Amniotic epithelial cell (primary cell): ENCODE results near the gene CD80.
A peak's percentile ranks its signal among the peaks of the same experiment; 100 is the strongest.

Source experiments
- DNase-seq: peaks from one replicate; pipeline ENCODE4 v3.0.0-alpha.2; 2010; ENCODE audit warnings: low read depth

The CD80 gene

DNA sequence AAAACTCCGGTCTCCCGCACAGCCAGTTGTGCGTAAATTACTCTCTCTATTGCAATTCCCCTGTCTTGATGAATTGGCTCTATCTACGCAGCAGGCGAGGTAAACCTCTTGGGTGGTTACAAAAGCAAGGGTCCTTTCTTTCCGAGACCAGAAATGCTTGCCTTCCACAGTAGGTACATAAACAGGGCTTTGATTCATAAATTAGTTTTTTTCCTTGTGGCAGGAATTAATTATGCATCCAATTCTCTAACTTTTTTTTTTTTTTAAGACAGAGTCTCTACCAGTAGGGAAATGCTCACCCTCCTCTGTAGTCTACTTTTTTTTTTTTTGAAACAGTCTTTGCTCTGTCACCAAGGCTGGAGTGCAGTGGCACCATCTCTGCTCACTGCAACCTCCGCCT lies 16.3 kb downstream of the CD80 start:
- DNase-seq, result no peak

DNA sequence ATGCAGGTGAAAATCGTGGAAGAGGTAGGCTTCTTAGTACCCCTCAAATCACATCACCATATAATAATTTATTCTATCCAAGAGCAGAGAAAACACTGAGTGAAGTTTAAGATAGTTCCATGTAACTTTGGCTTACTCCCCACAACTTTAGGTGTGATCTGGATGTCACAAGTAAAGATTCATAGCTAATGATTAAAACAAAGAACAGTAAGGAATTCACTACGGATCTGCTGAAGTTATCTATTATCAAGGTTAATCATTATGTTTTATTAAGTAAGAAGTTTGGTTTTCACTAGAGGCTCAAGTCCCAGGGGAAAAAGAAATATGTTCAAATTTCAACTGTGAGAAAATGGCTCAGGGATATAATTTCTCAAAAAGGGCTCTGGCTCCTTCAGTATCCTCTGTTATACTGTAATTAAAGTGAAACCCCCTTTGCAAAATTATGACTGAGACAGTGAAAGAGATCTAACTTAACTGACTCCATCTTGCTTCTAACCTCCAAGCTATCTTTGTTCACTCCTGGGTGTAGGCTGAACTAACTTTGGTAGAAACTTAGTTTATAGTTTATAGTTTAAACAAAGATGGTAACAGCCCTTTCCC lies 17.1 kb downstream of the CD80 start:
- DNase-seq, result no peak

- DNase-seq, result no peak
These were observed 17.9 kb downstream of the CD80 start for GRCh38 chr3:119541547-119541946.

DNA sequence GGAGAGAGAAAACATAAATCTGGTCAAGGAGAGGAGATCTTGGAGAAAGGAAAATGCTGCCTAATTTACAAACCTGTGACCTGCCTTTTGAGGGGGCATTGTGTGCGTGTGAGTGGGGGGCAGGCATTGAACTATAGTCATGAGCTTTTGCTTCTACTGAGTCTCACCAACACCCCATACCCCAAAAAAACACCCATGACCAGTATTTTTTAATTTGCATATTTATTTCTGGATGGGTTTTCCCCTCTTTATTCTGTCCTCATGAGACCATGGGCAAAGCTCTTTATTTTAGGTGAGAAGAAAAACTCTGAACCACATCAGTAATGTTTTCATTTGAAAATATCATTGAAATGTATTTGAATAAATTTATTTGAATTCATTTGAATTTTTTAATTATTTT lies 20.6 kb downstream of the CD80 start:
- no peak for DNase-seq

DNA sequence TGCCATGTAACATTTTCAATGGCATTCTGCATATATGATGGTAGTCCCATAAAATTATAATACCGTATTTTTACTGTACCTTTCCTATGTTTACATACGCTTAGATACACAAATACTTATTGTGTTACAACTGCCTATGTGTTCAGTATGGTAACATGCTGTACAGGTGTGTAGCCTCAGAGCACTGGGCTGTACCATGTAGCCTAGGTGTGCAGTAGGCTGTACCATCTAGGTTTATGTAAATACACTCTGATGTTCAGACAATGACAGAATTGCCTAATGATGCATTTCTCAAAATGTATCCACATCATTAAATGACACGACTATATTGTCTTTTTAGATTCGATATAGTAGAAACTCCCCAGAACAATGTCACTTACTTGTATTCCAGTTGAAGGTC lies 22.7 kb downstream of the CD80 start:
- no peak for DNase-seq

DNA sequence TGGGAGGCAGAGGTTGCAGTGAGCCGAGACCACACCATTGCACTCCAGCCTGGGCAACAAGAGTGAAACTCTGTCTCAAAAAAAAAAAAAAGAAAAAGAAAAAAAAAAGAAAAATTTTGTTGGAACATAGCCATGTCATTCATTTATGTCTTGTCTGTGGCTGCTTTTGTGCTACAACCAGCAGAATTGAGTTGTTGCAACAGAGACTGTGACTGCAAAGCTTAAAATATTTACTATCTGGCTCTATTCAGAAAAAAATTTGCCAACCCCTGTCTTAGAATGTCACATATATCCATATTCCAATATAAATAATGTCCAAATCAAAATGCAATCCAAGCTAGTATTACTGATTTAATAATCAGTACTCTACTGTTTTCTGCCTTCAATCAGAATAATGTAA lies 25.1 kb downstream of the CD80 start:
- DNase-seq, result peak; percentile 22

DNA sequence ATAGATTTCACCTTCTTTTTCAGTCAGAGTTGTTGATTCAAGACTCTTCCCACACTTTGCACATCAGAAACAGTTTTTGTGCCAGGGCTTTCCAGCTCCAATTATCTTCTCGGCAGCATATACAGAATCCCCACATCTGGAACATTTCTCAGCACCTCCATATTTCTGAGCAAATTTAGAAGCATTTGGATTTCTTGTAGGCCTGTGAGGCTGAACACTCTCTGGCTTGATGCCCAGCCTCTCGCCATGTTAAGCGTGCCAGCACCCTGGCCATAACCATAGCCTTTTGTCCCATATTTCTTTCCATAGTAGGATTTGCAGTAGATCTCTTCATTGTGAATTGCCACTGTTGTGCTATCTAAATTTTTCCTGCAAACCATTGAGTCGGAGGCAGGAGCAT lies 28.3 kb downstream of the CD80 start:
- DNase-seq, result no peak

GRCh38 chr3:119530456-119530855 lies 29.0 kb downstream of the CD80 start:
- no peak for DNase-seq

DNA sequence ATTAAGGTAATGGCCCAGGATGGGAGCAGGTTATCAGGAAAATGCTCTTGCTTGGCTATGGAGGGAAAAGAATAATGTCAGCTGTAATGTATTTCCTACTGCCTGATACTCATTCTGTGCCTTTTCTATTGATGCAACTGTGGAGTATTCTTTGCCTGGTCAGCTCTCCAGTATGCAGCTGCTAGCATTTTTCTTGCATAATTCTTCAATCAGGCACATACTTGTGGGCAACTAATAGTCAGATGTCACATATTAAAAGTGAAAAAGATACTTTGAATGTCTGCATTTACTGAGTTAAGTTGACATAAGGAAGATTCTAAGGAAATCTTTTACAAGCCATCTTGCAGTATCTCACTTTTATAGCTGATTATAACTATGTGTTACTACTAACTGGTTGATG lies 29.5 kb downstream of the CD80 start:
- peak; percentile 69 for DNase-seq

- no peak for DNase-seq
These were observed 31.7 kb downstream of the CD80 start for GRCh38 chr3:119527714-119528113.

- DNase-seq, result peak; percentile 15
These were observed 34.3 kb downstream of the CD80 start for GRCh38 chr3:119524931-119525662.

DNA sequence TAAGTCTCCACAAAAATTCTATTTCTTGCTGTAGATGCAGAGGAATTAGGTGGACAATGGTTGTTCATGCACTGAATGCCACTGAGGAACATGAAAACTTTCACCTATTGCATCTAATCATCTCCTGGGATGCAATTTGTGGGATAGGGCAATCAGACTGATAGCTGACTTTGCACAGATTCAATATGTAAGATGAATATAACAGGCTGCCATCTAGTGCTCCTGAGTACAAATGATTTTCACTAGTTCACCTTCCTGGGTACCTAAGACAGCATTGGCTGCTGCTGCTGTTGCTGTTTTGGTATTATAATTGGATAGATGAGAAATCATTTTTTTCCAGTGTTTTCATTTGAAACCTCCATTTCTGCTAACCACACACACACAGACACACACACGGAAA lies 41.4 kb downstream of the CD80 start:
- no peak for DNase-seq

DNA sequence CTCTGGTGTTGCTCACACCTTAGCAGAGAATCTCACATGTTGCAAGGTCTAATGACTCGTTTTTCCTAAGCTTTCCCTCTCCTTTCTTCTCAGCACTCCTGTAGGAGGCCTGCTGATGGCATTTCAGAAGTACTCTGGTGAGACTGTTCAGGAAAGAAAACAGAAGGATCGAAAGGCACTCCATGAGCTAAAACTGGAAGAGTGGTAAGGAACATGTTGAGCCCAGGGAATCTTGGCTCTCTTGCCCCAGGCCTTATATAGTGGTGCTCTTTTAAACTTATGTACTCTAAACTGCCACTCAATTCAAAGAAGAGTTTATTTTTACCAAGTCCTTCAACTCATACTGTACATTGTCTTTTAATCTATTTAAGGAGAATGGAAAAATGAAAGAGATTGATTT lies 42.3 kb downstream of the CD80 start:
- DNase-seq, result no peak

DNA sequence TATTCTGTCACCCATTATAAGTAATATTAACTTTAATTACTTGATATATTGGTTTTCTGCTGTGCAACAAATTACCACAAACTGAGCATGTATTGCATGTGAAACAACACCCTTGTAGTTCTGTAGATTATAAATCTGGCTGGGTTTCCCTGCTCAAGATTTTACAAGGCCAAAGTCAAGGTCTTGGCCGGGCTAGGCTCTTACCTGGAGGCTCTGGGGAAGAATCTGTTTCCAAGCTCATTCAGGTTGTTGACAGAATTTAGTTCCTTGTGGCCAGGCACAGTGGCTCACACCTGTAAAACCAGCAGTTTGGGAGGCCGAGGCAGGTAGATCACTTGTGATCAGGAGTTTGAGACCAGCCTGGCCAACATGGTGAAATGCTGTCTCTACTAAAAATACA lies 44.8 kb downstream of the CD80 start:
- DNase-seq, result no peak

- no peak for DNase-seq
These were observed 48.7 kb downstream of the CD80 start for GRCh38 chr3:119510690-119511089.

DNA sequence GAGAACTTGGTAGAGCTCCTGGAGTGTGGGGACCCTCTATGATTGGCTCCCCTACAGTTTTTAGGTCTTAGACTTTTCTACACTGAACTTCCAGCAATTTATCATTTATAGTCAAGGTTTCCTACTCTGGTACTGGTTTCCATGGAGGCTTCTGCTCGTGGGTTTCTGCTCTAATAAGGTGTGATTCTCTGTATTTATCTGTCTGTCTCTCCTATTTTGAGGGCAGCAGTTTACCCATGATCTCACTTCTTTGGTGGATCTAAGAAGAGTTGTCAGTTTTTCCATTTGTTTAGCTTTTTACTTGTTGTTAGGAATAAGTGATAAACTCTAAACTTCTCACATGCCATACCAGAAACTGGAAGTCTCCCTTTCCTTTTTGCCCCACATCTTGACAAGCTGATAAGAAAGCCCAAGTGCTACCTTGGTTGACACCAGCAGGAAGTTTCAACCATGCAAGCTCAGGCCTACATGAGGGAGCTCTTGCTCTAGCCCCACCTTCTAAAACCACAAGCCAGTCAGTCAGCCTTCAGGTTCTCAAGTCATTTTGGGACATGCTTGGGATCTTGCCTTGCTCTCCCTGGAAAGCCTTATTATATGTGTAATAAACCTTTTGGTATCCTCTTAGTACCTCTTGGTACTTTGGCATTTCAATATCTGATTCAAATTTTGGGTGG lies 51.1 kb downstream of the CD80 start:
- no peak for DNase-seq

DNA sequence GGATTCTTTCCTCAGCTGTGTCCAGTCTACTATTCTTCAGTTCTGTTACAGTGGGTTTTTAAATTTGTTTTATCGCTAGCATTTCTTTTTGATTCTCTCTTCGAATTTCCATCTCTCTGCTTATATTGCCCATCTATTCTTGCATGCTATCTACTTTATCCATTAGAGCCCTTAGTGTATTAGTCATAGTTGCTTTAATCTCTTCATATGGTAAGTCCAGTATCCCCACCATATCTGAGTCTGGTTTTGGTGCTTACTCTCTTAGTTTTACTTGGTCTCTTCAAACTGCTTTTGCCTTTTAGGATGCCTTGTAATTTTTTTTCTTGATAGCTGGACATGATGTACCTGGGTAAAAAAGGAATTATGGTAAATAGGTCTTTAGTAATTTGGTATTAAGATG lies 52.0 kb downstream of the CD80 start:
- no peak for DNase-seq

DNA sequence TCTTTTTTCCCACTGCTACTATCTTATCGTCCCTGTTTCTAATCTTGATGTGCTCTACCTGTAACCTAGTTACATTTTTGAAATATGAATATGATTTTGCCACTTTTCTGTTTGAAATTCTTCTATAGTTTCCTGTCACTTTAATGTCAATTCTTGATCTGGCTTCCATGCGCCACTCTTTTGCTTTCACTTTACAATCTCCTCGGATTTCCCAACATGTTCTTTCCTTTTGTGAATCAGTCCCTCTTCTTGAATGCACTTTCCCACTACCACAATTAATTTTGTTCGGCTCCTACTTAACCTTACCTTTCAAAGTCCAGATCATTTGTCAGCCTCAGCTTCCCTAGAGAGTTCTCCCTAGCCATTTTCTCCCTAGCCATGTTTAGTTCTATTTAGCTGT lies 52.8 kb downstream of the CD80 start:
- no peak for DNase-seq

- peak; percentile 60 for DNase-seq
These were observed 58.5 kb downstream of the CD80 start for GRCh38 chr3:119500901-119501300.

DNA sequence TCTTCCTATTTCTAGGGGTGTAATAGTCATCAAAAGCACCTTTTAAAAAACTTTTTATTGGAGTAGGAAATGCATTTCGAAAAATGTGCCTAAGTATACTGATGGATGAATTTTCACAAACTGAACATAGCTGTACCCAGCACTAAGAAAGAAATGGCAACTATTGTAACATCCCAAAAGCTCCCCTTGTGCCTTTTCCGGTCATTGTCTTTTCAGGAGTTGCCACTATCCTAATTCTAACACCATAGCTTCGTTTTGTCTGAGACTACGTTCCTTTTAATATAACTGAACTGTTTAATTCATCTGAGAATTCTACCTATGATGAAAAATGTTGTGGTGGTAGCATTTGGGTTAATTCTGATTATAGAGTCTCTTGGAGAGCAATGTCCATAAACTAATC lies 59.1 kb downstream of the CD80 start:
- DNase-seq, result no peak

- peak; percentile 95 for DNase-seq
These were observed 61.0 kb downstream of the CD80 start, which contains the start of gene TIMMDC1 for GRCh38 chr3:119498186-119499011. TSS of gene TIMMDC1 (plus strand) at chr3:119498547. CDS start at chr3:119498734, 187 bp downstream.

DNA sequence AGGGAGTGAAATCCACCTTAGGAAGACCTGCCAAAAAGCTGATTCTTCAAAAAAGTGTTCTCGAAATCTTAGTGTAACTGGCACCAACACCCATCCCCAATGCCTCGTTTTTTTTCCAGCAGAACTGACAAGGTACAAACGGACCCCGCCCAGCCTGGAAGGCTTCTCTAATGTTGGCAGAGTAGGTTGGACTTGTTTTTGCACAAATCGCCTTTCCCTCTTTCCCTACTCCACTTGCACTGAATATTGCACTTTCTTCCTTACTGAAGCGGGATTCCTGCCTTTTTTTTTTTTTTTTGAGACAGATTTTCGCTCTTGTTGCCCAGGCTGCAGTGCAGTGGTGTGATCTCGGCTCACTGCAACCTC lies 61.6 kb downstream of the CD80 start:
- peak; percentile 27 for DNase-seq

DNA sequence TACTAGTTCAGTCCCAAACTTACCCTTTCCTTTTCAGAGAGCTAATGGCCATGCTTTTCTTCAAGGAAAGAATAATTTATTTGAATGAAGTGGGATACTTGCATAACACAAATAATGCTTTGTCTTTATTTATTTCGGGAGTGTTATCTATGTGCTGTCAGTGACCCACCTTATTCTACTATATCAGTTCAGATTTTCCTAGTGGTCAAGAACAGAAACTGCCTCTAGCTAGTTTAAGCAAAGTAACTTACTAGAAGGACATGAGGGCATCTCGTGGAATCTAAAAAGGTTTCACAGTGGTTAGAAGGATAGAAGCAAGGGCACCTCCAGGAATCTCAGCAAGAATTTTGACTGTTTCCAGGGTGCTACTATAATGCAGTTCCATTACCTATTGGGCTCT lies 64.8 kb downstream of the CD80 start:
- DNase-seq, result no peak
